Umbilical cord (tissue), 2 donors: ENCODE data around the gene LCE4A. TPM values are rescaled to one million over a fixed set of nuclear protein-coding genes. Genes with fewer than 3 reads are reported as not detected.
"Not testable (repeated sequence)": the region's sequence is repeated elsewhere in the genome, so short reads cannot be mapped to it uniquely, and the experiment has no call there.

Experiments used
- DNase-seq: peaks from one replicate; pipeline ENCODE4 v3.0.0-alpha.2; 2015; ENCODE audit warnings: low spot score
- total RNA-seq: library from RNA; depleted of rRNA; stranded (reverse); fragments of >200 nt; gene quantifications from one replicate; pipeline ENCODE4 v1.2.3, GENCODE V29; 2014; ENCODE audit warnings: low replicate concordance; ENCODE audit not compliant: insufficient read depth

LCE4A gene, protein sequence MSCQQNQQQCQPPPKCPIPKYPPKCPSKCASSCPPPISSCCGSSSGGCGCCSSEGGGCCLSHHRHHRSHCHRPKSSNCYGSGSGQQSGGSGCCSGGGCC
- total RNA-seq: not detected

- DNase-seq: no peak
Observed at GRCh38 chr1:152707860-152708259, at the start of gene LCE4A. LCE4A (plus strand) TSS chr1:152708160; CDS start chr1:152709076, 916 bp downstream.

DNA sequence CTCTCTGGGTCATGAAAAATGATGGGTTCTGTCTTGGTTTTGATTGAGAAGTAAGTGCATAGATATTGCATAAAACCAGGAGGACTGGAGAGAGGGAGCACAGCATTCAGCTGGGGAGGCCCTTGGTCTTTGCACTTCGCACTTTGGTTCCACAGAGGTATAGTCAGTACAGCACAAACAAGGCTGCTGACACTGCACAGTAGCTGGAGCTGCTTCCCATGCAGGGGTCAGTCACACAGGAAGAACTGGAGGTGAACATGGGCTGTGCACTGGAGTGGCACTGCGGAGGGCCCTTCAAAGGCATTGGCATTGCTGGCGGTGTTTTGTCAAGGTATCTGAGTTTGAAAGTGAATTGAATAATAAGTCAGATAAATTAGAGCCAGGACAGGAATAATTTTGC is 49.3 kb upstream of the LCE4A start:
- no peak for DNase-seq

GRCh38 chr1:152663098-152663497 is 44.9 kb upstream of the LCE4A start, which contains the start of gene LCE2D:
LCE2D (plus strand) TSS chr1:152663380; CDS start chr1:152664106, 726 bp downstream.
- DNase-seq: no peak

- DNase-seq: not testable (repeated sequence)
Observed at GRCh38 chr1:152666171-152666570, 41.8 kb upstream of the LCE4A start.

DNA sequence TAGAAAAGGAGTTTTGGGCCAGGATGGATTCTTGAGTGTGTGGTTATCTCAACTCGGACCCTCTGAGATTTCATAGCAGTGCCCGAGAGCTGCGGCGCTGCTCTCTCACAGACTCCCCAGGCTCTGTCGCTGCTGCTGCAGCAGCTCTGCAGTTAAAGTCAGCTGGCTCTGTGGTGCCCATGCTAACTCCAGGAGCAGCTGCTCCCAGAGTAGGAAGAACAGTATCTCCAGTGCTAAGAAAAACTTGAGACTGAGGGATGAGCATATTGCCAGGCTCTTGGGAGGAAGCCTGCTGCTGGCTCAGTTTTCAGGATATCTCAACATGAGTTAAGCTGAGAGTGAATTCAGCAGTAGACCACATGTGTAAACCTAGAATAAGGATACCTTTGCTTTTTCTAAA is 40.3 kb upstream of the LCE4A start:
- DNase-seq: no peak

GRCh38 chr1:152673016-152673415 is 34.9 kb upstream of the LCE4A start:
- no peak for DNase-seq

- not testable (repeated sequence) for DNase-seq
Observed at GRCh38 chr1:152674983-152675382, 33.0 kb upstream of the LCE4A start, which contains the start of gene LCE2C. LCE2C (plus strand) TSS chr1:152675279; CDS start chr1:152676016, 737 bp downstream.

DNA sequence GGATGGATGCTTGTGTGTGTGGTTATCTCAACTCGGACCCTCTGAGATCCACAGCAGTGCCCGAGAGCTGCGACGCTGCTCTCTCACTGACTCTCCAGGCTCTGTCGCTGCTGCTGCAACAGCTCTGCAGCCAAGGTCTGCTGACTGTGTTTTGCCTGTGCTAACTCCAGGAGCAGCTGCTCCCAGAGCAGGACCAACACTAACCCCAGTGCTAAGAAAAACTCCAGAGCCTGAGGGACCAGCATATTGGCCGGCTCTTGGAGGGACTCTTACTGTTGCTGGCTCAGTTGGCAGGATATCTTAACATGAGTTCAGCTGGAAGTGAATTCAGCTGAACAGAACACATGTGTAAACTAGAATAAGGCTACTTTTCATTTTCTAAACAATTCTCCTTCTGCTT is 28.5 kb upstream of the LCE4A start:
- DNase-seq: no peak

- no peak for DNase-seq
Observed at GRCh38 chr1:152681616-152682015, 26.3 kb upstream of the LCE4A start.

- no peak for DNase-seq
Observed at GRCh38 chr1:152683846-152684245, 24.1 kb upstream of the LCE4A start.

GRCh38 chr1:152685823-152686222 is 22.1 kb upstream of the LCE4A start, which contains the start of gene LCE2B:
LCE2B (plus strand) TSS chr1:152686123; CDS start chr1:152686844, 721 bp downstream.
- not testable (repeated sequence) for DNase-seq

DNA sequence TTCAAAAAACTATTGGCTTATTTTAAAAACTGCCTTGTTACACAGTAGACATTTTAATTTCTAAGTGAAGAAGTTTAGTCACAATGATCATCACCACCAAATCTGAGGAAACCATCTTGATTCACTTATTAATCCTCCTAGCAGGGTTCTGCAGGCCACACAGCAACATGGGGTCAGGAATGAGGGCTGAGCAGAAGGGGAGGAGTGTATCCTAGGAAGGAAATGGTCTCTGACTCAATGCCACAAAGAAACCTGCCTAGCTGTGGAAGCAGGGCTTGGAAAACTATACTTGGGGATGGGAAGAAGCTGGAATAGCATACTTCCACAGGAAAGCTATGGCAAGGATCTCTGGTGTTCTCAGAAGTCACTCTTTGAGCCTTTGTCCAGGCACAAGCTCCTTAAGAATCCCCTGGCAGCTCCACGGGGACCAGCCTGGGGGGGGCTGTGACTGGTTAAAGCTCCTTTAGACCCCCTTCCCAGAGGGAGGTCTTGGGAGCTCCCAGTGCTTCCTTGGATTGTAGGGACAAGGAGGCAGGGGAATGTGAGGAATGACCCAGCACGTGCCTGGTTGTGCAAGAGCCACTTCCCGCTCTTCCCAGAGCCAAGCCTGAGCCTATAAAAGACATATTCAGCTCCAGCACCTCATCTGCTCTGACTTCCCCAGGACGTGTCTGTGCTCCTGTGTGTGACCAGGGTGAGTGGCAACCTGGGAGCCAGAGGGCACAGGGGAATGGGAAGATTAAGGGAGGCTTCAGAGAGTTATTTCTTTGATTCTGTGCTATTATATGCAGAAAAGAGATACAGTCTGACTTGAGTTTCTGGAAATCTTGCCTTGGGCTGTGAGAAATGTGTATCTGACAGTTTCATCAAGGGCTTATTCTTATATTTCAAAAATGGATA is 10.0 kb upstream of the LCE4A start, which contains the start of gene LCE2A:
Gene LCE2A, plus strand, starts transcription at position 645 of the 900 bp plus-strand sequence. CDS start 557 bp downstream, outside the sequence.
- no peak for DNase-seq

DNA sequence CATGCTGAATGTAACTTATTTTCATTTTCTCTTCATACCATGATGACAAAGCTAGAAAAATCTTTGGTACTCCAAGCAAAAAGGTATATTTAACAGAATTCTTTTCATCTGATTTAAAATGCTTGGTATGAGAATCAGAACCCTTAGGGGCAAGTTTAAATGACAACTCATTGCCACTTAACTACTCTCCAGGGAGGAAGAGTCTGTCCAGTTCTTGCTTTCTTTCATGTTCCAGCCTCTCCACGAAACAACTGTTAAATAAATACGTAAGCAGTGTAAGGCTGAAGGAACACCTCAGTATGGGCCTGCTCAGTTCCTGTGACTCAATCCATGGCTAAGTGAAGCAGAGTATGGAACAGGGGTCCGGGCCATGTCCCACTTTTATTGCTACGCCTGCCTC is 8.2 kb upstream of the LCE4A start:
- DNase-seq: no peak

- no peak for DNase-seq
Observed at GRCh38 chr1:152718238-152718637, 10.3 kb downstream of the LCE4A start.

GRCh38 chr1:152725261-152725660 is 17.3 kb downstream of the LCE4A start:
- DNase-seq: no peak

GRCh38 chr1:152728986-152729385 is 21.0 kb downstream of the LCE4A start:
- DNase-seq: no peak

GRCh38 chr1:152735648-152736047 is 27.7 kb downstream of the LCE4A start:
- DNase-seq: no peak

GRCh38 chr1:152737997-152738396 is 30.0 kb downstream of the LCE4A start:
- no peak for DNase-seq

DNA sequence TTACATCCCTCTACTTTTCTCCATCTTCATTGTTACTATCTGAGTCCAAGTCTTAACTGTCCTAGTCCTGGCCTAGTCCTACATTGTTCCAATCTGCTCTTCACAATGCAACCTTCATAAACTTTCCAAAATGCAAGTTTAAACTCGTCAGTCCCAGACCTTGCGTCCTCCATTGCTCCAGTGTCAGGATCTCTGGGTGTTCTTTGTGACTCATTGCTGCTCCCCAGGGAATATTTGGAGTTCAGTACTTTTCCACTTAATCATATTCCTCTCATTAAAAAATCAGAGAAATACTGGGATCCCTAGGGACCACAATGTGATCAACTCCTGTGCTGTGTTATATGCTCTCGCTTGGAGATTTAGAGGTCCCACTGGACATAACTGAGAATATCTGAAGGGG is 31.9 kb downstream of the LCE4A start:
- DNase-seq: no peak

- no peak for DNase-seq
Observed at GRCh38 chr1:152741656-152742055, 33.7 kb downstream of the LCE4A start.

GRCh38 chr1:152743371-152744145 is 35.6 kb downstream of the LCE4A start:
- no peak for DNase-seq

GRCh38 chr1:152745289-152745704 is 37.3 kb downstream of the LCE4A start:
- DNase-seq: no peak
